MM.1S (cell line): ENCODE data around the gene QSOX1.

ENCODE experiments used
- DNase-seq: peaks from one replicate; pipeline ENCODE4 v3.0.0-alpha.2; 2015
- H2AFZ ChIP-seq: fragments of 300-600 bp; sonication (generic); 2 replicates; pipeline ENCODE4 v1.6.0; 2016; ENCODE audit warnings: antibody characterized with exemption, low read length
- H3F3A ChIP-seq: fragments of 300-600 bp; sonication (generic); 2 replicates; pipeline ENCODE4 v1.6.1; 2016; ENCODE audit warnings: mild to moderate bottlenecking, antibody characterized with exemption, low read length, moderate library complexity, mixed read lengths; ENCODE audit not compliant: insufficient read depth
- H3K27ac ChIP-seq: fragments of 300-600 bp; sonication (generic); 2 replicates; pipeline ENCODE4 v1.5.1; 2016; ENCODE audit warnings: mild to moderate bottlenecking, low read length
- H3K27me3 ChIP-seq: fragments of 300-600 bp; sonication (generic); replicated peaks from 2 replicates; pipeline ENCODE4 v1.6.0; 2016; ENCODE audit warnings: low read length; ENCODE audit not compliant: insufficient read depth
- H3K36me3 ChIP-seq: fragments of 300-600 bp; sonication (generic); replicated peaks from 2 replicates; pipeline ENCODE4 v1.6.1; 2016; ENCODE audit warnings: mild to moderate bottlenecking, low read length, mixed read lengths; ENCODE audit not compliant: insufficient read depth
- H3K4me1 ChIP-seq: fragments of 300-600 bp; sonication (generic); 2 replicates; pipeline ENCODE4 v1.6.1; 2016; ENCODE audit warnings: low read length, mixed read lengths
- H3K4me2 ChIP-seq: fragments of 300-600 bp; sonication (generic); 2 replicates; pipeline ENCODE4 v1.6.0; 2016; ENCODE audit warnings: low read depth, low read length
- H3K4me3 ChIP-seq: fragments of 300-600 bp; sonication (generic); 2 replicates; pipeline ENCODE4 v1.5.1; 2016; ENCODE audit warnings: low read length, mixed read lengths
- H3K79me2 ChIP-seq: fragments of 300-600 bp; sonication (generic); 2 replicates; pipeline ENCODE4 v1.6.1; 2016; ENCODE audit warnings: mixed run types, low read length, mixed read lengths
- H3K9ac ChIP-seq: fragments of 300-600 bp; sonication (generic); 2 replicates; pipeline ENCODE4 v1.6.1; 2016; ENCODE audit warnings: low read length, mixed read lengths
- H3K9me2 ChIP-seq: fragments of 300-600 bp; sonication (generic); replicated peaks from 2 replicates; pipeline ENCODE4 v1.6.1; 2016; ENCODE audit warnings: mild to moderate bottlenecking, low read length, mixed read lengths; ENCODE audit not compliant: insufficient read depth
- H3K9me3 ChIP-seq: fragments of 300-600 bp; sonication (generic); replicated peaks from 2 replicates; pipeline ENCODE4 v1.6.1; 2016; ENCODE audit warnings: mild to moderate bottlenecking, low read length, mixed read lengths; ENCODE audit not compliant: insufficient read depth
- H4K20me1 ChIP-seq: fragments of 300-600 bp; sonication (generic); 2 replicates; pipeline ENCODE4 v1.6.1; 2016; ENCODE audit warnings: mild to moderate bottlenecking, low read length, moderate library complexity, mixed read lengths; ENCODE audit not compliant: insufficient read depth
- EZH2 ChIP-seq: fragments of 300-600 bp; sonication (generic); optimal IDR thresholded peaks from 2 replicates; pipeline ENCODE3; 2017; ENCODE audit warnings: low read depth, mild to moderate bottlenecking, antibody characterized with exemption, low read length, mixed read lengths
- EZH2phosphoT487 ChIP-seq: fragments of 300-600 bp; sonication (generic); IDR thresholded peaks from 2 replicates; pipeline ENCODE4 v1.6.1; 2018; ENCODE audit warnings: antibody characterized with exemption, low read length
- TF ChIP-seq, protein P1 (sequence below): fragments of 300-600 bp; sonication (generic); IDR thresholded peaks from 2 replicates; pipeline ENCODE4 v1.5.1; 2016; ENCODE audit warnings: antibody characterized with exemption, low read length, mixed read lengths

QSOX1 gene

DNA sequence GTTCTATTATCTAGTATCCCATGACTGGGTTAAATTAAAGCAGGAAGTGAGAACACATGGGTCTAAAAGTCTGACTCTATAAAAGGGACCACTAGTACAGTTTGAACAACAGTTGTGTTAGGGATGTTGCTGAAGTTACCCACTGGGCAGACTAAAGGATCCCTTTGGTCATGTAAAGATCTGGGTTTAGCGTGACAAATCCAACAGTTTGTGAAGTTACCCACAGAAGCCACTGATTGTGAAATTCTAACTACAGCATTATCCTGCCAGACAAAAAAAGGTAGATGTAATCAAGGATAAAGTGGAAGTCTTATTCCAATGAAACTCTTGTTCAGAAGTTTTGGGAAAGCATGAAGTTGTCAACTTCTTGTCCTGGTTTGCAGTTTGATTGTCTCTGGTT, 5.7 kb downstream of the QSOX1 start:
- no peak overlapping the region for H2AFZ ChIP-seq
- no peak for TF ChIP-seq EZH2
- TF ChIP-seq, protein P1, sequence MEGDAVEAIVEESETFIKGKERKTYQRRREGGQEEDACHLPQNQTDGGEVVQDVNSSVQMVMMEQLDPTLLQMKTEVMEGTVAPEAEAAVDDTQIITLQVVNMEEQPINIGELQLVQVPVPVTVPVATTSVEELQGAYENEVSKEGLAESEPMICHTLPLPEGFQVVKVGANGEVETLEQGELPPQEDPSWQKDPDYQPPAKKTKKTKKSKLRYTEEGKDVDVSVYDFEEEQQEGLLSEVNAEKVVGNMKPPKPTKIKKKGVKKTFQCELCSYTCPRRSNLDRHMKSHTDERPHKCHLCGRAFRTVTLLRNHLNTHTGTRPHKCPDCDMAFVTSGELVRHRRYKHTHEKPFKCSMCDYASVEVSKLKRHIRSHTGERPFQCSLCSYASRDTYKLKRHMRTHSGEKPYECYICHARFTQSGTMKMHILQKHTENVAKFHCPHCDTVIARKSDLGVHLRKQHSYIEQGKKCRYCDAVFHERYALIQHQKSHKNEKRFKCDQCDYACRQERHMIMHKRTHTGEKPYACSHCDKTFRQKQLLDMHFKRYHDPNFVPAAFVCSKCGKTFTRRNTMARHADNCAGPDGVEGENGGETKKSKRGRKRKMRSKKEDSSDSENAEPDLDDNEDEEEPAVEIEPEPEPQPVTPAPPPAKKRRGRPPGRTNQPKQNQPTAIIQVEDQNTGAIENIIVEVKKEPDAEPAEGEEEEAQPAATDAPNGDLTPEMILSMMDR = no peak
- TF ChIP-seq EZH2phosphoT487 = no peak
- H3K4me3 ChIP-seq = no peak overlapping the region
- H3K27me3 ChIP-seq = no peaks in the 10 kb centered on the region
- H3K9me3 ChIP-seq = no peaks in the 10 kb centered on the region
- no peak overlapping the region for H3K27ac ChIP-seq
- peaks cover 5% of the 10 kb centered on the region; the same call in 1 of the 2 replicates for H3K4me1 ChIP-seq
- H3K4me2 ChIP-seq = no peak overlapping the region
- H3F3A ChIP-seq = no peaks in the 10 kb centered on the region
- H3K9me2 ChIP-seq = no peaks in the 10 kb centered on the region
- no peak for DNase-seq
- no peaks in the 10 kb centered on the region for H3K79me2 ChIP-seq
- no peaks in the 10 kb centered on the region for H3K36me3 ChIP-seq
- no peaks in the 10 kb centered on the region for H4K20me1 ChIP-seq
- H3K9ac ChIP-seq = no peak overlapping the region

DNA sequence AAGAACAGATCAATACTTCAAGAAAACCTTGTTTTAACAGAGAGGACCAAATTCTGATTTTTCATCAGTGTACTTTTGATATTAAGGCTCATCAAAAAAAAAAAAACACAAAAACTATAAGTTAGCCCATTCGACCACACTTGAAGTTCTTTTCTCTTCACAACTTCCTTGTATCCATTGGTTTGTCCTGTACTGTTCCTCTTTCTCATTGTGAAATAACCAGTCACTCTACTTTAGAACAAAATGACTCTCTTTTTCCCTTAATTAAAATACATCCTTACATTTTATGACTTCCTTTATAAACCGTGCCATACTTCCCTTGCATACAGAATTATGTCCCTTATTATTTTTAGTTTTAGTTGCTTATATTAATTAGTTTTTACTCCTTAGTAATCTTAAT, 8.4 kb downstream of the QSOX1 start:
- H3K27ac ChIP-seq = no peak overlapping the region
- no peak overlapping the region for H2AFZ ChIP-seq
- H3K9me2 ChIP-seq = no peaks in the 10 kb centered on the region
- H3K9me3 ChIP-seq = no peaks in the 10 kb centered on the region
- H3K27me3 ChIP-seq = no peaks in the 10 kb centered on the region
- H3K4me1 ChIP-seq = no peaks in the 10 kb centered on the region
- H3K9ac ChIP-seq = no peak overlapping the region
- no peak for TF ChIP-seq EZH2
- no peak for TF ChIP-seq EZH2phosphoT487
- TF ChIP-seq, protein P1 = no peak
- H3K4me3 ChIP-seq = no peak overlapping the region
- H3K36me3 ChIP-seq = no peaks in the 10 kb centered on the region
- H3K4me2 ChIP-seq = no peak overlapping the region
- H4K20me1 ChIP-seq = no peaks in the 10 kb centered on the region
- no peak for DNase-seq
- H3K79me2 ChIP-seq = no peaks in the 10 kb centered on the region
- H3F3A ChIP-seq = no peaks in the 10 kb centered on the region

GRCh38 chr1:180165096-180165495, 10.4 kb downstream of the QSOX1 start:
- no peak for TF ChIP-seq EZH2phosphoT487
- TF ChIP-seq, protein P1 = no peak
- no peak for TF ChIP-seq EZH2
- Histone ChIP-seq H3K4me1 (no peaks in the 10 kb centered on the region), H4K20me1 (no peaks in the 10 kb centered on the region), H3K27ac (no peak overlapping the region), H3K4me2 (no peak overlapping the region), H3K9me3 (no peaks in the 10 kb centered on the region), H3K27me3 (no peaks in the 10 kb centered on the region), H3K79me2 (no peaks in the 10 kb centered on the region), H3K4me3 (no peak overlapping the region), H2AFZ (no peak overlapping the region), H3K36me3 (no peaks in the 10 kb centered on the region), H3K9me2 (no peaks in the 10 kb centered on the region), H3F3A (no peaks in the 10 kb centered on the region), H3K9ac (no peak overlapping the region)
- DNase-seq = no peak
